Fibroblast of pulmonary artery (primary cell): Measurements from ENCODE around the gene EFCAB12.

Source experiments
- DNase-seq: peaks from one replicate; pipeline ENCODE4 v3.0.0-alpha.2; 2010; ENCODE audit warnings: low read depth
- H3K4me3 ChIP-seq: replicated peaks from 2 replicates; pipeline ENCODE4 v1.5.1; 2011; ENCODE audit warnings: low read depth, mild to moderate bottlenecking, control low read depth, low read length, moderate library complexity
- TF ChIP-seq, protein P1 (sequence below): IDR thresholded peaks from 2 replicates; pipeline ENCODE4 v1.5.1; 2011; ENCODE audit warnings: mild to moderate bottlenecking, control low read depth, low read length, inconsistent platforms; ENCODE audit errors: missing control alignments

Gene EFCAB12

GRCh38 chr3:129440618-129441190 lies 12.3 kb upstream of the EFCAB12 start:
- peak; percentile 71 for DNase-seq

DNA sequence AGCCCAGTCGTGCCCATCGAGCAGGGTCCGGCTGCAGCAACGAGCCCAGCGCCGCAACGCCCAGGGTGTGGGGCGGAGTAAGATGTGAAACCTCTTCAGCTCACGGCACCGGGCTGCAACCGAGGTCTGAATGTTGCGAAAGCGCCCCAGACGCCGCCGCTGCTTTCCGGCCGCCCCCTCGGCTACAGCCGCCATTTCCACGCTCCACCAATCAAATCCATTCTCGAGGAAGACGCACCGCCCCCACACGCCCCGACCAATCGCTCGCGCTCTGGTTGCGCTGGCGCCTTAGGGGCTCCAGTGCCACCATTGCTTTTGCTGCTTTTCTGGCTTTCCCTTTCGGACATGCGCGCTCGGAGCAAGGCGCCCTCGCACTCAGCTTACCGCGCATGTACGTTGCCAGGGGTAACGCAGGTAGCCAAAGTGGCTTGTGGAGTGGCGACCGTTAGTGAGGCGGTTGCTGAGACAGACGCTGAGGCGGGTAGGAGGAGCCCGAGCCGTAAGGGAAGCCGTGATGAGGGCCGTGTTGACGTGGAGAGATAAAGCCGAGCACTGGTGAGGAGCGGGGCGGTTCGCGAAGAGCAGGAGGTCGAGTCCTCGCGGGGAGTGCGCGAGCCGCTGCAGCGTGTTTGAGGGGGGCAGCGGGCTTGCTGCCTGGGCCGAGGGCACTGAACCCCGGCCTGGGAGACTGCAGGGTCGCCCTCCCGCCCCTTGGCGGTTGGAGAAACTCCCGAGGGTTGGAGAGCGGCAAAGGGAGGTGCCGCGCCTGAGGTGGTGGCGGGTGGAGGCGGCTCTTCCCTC lies 11.6 kb upstream of the EFCAB12 start, which contains the start of the genes IFT122 and MBD4:
IFT122 (plus strand) TSS at position 408 of the 801 bp plus-strand sequence; CDS start at position 515, 107 bp downstream.
MBD4 (minus strand) TSS at position 132 of the 801 bp plus-strand sequence; CDS start at position 17, 115 bp downstream.
- DNase-seq: peak; percentile 100
- peak within 1 kb of the TSS; percentile 97 for H3K4me3 ChIP-seq
- TF ChIP-seq, protein P1, sequence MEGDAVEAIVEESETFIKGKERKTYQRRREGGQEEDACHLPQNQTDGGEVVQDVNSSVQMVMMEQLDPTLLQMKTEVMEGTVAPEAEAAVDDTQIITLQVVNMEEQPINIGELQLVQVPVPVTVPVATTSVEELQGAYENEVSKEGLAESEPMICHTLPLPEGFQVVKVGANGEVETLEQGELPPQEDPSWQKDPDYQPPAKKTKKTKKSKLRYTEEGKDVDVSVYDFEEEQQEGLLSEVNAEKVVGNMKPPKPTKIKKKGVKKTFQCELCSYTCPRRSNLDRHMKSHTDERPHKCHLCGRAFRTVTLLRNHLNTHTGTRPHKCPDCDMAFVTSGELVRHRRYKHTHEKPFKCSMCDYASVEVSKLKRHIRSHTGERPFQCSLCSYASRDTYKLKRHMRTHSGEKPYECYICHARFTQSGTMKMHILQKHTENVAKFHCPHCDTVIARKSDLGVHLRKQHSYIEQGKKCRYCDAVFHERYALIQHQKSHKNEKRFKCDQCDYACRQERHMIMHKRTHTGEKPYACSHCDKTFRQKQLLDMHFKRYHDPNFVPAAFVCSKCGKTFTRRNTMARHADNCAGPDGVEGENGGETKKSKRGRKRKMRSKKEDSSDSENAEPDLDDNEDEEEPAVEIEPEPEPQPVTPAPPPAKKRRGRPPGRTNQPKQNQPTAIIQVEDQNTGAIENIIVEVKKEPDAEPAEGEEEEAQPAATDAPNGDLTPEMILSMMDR: no peak

More at GRCh38 chr3:129440618-129441190, 12.3 kb upstream of the EFCAB12 start:
- TF ChIP-seq, protein P1: no peak
- peak overlapping the region; percentile 97 for H3K4me3 ChIP-seq

DNA sequence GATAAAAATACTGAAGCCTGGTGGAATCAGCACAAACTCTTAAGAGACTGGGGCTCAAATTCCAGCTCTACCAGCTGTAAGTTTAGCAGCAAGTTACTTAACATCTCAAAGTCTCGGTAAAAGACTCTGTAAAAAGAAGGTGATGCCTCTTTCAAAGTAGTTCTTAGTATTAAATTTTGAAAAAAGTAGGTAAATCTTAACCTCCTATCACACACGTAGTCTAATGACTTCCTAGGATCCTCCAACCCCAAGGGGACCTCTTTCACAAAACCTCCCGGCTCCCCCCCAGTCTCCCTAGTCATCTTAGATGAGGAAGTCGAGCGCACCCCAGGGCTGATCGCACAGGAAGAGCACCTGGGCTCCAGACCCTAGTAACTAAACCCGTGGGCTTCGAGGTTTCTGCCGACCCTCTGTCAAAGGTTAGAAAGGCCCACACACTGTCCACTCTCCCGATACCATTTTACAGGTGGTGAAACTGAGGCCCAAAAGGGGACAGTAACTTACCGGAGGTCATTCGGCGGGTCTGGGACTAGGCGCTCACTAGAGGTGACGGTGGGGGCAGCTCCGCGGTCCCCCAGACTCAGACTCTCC lies 10.9 kb upstream of the EFCAB12 start:
- no peak for DNase-seq

DNA sequence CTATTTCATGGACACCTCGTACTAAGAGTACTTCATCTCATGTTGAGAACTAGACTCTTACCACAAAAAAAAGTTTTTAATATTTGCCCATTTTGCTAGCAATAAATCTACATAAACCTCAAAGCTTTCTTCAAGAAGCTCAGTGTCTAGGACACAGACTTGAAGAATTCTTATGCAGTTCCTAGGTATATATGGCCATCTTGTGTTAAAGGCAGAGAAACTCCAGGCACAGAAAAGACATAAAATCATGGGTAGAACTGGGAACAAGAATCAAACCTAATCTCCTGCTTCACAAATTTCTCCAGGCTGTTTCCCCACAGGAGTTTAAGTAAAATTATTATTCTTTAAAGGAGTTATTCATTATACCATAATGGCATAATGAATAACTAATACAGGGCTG lies 6.9 kb upstream of the EFCAB12 start:
- H3K4me3 ChIP-seq: no peak overlapping the region
- DNase-seq: no peak
- TF ChIP-seq, protein P1: no peak

More for the DNA sequence above, 10.9 kb upstream of the EFCAB12 start:
- H3K4me3 ChIP-seq: peak overlapping the region; percentile 97
- TF ChIP-seq, protein P1: no peak

GRCh38 chr3:129434140-129434539 lies 5.7 kb upstream of the EFCAB12 start:
- TF ChIP-seq, protein P1: no peak
- no peak for DNase-seq
- no peak overlapping the region for H3K4me3 ChIP-seq

DNA sequence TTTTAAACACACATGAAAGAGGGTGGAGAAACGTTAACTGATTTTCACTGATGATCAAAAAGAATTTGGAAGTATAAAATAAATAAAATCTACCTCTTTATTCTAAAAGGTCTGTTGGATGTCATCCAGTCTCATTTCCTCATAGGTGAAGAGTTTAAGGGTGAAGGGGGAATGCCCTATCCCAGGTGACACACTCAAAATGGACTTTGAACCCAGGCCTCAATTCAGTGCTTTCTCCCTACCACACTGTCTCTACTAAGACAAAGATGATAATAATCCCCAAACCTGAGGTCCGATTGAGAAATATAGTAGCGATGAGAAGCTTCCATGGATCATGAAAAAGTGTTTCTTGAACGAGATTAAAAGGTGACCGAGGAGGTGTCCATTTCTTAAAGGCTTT lies 5.1 kb upstream of the EFCAB12 start:
- no peak for DNase-seq
- TF ChIP-seq, protein P1: no peak
- H3K4me3 ChIP-seq: no peak overlapping the region
